Stomach (tissue), 4 donors: Measurements from ENCODE around the gene KRTAP10-12.

Experiments
- CTCF ChIP-seq, 7 experiments: fragments of 450-650 bp in 4 of 7; fragments of 200-600 bp in 3 of 7; sonication (generic) in 3 of 7; IDR thresholded peaks; one replicate each; pipeline ENCODE4 v1.5.1; 2016 to 2019; ENCODE audit warnings: antibody characterized with exemption in 7 of 7, control low read depth in 2 of 7, mild to moderate bottlenecking in 1 of 7
- EP300 ChIP-seq: sonication (generic); formaldehyde crosslinking; IDR thresholded peaks from one replicate; pipeline ENCODE4 v1.6.1; 2017; ENCODE audit warnings: antibody characterized with exemption
- POLR2A ChIP-seq, 4 donors: fragments of 450-650 bp; IDR thresholded peaks; one replicate each; pipeline ENCODE4 v1.6.1; 2016; ENCODE audit warnings: antibody characterized with exemption in 4 of 4, control low read depth in 2 of 4, mild to moderate bottlenecking in 1 of 4, moderate library complexity in 1 of 4
- POLR2AphosphoS5 ChIP-seq, 3 donors: sonication (generic); formaldehyde crosslinking; IDR thresholded peaks; one replicate each; pipeline ENCODE4 v1.6.1; 2016; ENCODE audit warnings: antibody characterized with exemption in 3 of 3

DNA sequence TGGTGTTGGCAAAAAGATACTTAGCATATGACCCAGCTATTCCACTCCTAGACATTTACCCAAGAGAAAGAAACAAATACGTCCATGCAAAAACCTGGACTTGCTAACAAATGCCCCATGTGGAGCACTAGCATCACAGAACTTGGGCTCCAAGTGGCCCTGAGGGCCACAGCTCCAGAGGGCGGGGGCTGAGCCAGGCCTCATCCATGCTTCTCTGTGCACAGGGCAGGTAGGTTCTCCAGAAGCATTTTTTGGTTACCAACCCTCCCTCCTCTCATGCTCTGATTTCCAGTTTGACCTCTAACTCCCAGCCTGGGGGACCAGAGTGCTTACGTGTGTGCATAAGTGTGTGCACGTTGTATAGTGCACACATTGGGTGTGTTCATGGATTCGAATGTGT is 32.3 kb upstream of the KRTAP10-12 start:
- TF ChIP-seq CTCF (IDR thresholded peaks at IDR 0.05) (no peak), POLR2A (IDR thresholded peaks at IDR 0.05) (no peak), EP300 (no peak), POLR2AphosphoS5 (IDR thresholded peaks at IDR 0.05) (no peak)
